Peyer's patch (tissue), 4 donors: ENCODE results near the gene MRPL1.

Experiments
- CTCF ChIP-seq, 6 experiments: fragments of 450-650 bp in 4 of 6; fragments of 200-600 bp in 2 of 6; sonication (generic) in 1 of 6; IDR thresholded peaks; one replicate each; pipeline ENCODE4 v1.5.1; 2017 to 2019; ENCODE audit warnings: antibody characterized with exemption in 6 of 6, mild to moderate bottlenecking in 3 of 6, moderate library complexity in 1 of 6
- POLR2A ChIP-seq, 2 donors: fragments of 450-650 bp; IDR thresholded peaks; one replicate each; pipeline ENCODE4 v1.5.1; 2017; ENCODE audit warnings: antibody characterized with exemption in 2 of 2, mild to moderate bottlenecking in 2 of 2, moderate library complexity in 2 of 2

DNA sequence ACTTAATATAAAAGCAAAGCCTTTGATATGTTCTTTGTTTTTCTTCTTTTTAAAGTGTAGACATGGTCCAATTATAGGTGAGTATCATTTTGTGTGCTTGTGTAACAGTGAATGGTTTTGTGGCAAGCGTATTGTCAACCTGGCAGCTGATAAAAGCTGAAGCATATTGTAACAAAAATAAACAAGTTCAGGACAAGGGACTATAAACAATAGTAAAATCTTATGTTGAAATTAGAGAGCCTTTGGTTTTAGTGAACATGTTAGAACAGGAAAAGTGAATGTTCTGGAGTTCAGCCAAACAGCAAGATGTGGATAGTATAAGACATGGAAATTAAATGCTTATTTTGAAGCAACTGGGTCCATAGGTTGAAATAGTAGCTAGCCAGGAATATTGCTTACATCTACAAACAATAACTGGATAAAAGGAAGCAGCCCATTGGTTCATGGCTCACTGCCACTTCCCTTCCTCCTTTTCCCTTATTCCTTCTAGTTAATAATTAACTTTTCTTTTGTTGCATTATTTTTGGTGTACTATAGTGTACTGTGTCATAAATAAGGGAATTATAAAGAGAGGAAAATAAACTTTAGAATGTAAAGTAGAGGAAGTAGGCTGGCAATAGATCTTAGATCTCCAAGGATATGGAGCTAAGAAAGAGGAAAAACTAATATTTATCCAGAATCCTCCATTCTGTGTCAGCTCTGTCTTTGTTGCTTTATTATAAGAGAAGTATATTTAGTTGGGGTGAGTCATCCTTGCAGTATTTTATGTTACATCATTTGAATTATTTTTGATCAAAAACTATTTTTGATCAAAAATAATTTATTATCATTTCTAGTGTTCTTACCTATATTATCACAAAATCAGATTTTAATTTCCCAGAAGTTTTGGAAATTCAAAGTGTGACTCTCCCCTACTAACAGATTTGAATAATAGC, 65.6 kb downstream of the MRPL1 start:
- TF ChIP-seq POLR2A (IDR thresholded peaks at IDR 0.05), result no peak
- TF ChIP-seq CTCF (IDR thresholded peaks at IDR 0.05), result no peak
